H1 (cell line): ENCODE measurements around the gene GSTA2.

Source experiments
- CREB1 ChIP-seq: IDR thresholded peaks from 2 replicates; pipeline ENCODE4 v1.6.1; 2012; ENCODE audit warnings: inconsistent platforms
- EP300 ChIP-seq, 2 experiments: IDR thresholded peaks; 1 replicate in 1 of 2; 2 replicates in 1 of 2; pipeline ENCODE4 v1.6.1; 2011 to 2012; ENCODE audit warnings: low read depth in 2 of 2, low read length in 2 of 2, mild to moderate bottlenecking in 2 of 2, borderline replicate concordance in 1 of 2, inconsistent platforms in 1 of 2, moderate library complexity in 1 of 2
- EZH2 ChIP-seq: fragments of 200-600 bp; sonication (generic); IDR thresholded peaks from 2 replicates; pipeline ENCODE4 v1.7.1; 2012; ENCODE audit warnings: low read depth, mild to moderate bottlenecking, moderate library complexity, low read length, inconsistent platforms; ENCODE audit not compliant: severe bottlenecking
- POLR2A ChIP-seq, 2 experiments: IDR thresholded peaks; 1 replicate in 1 of 2; 2 replicates in 1 of 2; pipeline ENCODE4 v1.6.1; 2011; ENCODE audit warnings: low read depth in 2 of 2, low read length in 2 of 2, mild to moderate bottlenecking in 2 of 2; ENCODE audit errors: control extremely low read depth in 1 of 2
- SP1 ChIP-seq: IDR thresholded peaks from 2 replicates; pipeline ENCODE4 v1.6.1; 2011; ENCODE audit warnings: low read depth, low read length
- TF ChIP-seq, protein P1 (sequence below), 3 experiments: IDR thresholded peaks; 1 replicate in 2 of 3; 2 replicates in 1 of 3; pipeline versions ENCODE4 v1.5.1 to v1.6.1; 2011; ENCODE audit warnings: low read length in 3 of 3, mild to moderate bottlenecking in 3 of 3, inconsistent platforms in 2 of 3, low read depth in 1 of 3, moderate library complexity in 1 of 3; ENCODE audit not compliant: insufficient read depth in 1 of 3; ENCODE audit errors: control extremely low read depth in 1 of 3
- TF ChIP-seq, protein P2 (sequence below): IDR thresholded peaks from 2 replicates; pipeline ENCODE4 v1.6.1; 2012; ENCODE audit warnings: low read length, inconsistent platforms
- TF ChIP-seq, protein P3 (sequence below): IDR thresholded peaks from 2 replicates; pipeline ENCODE4 v1.6.1; 2011; ENCODE audit warnings: low read length, improper control_type of control experiment

DNA sequence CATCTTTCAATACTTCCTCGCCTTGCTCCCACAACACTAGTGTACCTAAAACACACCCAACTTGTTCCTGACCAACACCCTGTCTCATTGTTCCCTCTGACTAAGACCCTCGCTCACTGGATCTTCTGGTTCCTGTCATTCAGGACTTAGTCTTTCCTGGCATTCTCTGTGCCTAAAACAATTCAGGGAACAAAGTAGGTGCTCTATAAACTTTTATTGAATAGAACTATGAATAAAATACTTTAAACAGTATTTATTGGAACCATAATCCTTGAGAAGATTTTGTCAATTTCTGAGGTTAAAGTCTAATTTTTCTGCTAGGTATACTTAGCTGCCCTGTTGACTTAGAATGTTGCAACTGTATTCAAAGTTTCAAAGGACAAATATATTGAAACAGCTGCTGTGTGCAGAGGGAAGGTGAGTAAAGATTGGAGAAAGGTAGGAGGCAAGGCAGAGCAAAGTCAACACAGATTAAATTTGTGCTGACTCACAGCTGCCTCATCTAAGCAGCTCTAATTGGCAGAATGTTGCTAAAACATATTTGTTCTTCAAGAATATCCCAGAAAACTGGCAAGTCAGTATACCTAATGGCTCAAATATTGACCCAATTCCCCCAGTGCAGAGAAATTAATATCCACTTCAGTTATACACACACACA is 37.6 kb downstream of the GSTA2 start:
- TF ChIP-seq, protein P1, sequence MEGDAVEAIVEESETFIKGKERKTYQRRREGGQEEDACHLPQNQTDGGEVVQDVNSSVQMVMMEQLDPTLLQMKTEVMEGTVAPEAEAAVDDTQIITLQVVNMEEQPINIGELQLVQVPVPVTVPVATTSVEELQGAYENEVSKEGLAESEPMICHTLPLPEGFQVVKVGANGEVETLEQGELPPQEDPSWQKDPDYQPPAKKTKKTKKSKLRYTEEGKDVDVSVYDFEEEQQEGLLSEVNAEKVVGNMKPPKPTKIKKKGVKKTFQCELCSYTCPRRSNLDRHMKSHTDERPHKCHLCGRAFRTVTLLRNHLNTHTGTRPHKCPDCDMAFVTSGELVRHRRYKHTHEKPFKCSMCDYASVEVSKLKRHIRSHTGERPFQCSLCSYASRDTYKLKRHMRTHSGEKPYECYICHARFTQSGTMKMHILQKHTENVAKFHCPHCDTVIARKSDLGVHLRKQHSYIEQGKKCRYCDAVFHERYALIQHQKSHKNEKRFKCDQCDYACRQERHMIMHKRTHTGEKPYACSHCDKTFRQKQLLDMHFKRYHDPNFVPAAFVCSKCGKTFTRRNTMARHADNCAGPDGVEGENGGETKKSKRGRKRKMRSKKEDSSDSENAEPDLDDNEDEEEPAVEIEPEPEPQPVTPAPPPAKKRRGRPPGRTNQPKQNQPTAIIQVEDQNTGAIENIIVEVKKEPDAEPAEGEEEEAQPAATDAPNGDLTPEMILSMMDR (IDR thresholded peaks at IDR 0.05; ENCODE audit: control extremely low read depth in 1 of 3, insufficient read depth in 1 of 3, low read depth in 1 of 3, low read length in 3 of 3), result no peak
- no peak for TF ChIP-seq CREB1
- TF ChIP-seq, protein P2, sequence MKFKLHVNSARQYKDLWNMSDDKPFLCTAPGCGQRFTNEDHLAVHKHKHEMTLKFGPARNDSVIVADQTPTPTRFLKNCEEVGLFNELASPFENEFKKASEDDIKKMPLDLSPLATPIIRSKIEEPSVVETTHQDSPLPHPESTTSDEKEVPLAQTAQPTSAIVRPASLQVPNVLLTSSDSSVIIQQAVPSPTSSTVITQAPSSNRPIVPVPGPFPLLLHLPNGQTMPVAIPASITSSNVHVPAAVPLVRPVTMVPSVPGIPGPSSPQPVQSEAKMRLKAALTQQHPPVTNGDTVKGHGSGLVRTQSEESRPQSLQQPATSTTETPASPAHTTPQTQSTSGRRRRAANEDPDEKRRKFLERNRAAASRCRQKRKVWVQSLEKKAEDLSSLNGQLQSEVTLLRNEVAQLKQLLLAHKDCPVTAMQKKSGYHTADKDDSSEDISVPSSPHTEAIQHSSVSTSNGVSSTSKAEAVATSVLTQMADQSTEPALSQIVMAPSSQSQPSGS, result no peak
- no peak for TF ChIP-seq EP300 (IDR thresholded peaks at IDR 0.05; ENCODE audit: borderline replicate concordance in 1 of 2, low read depth in 2 of 2, low read length in 2 of 2)
- TF ChIP-seq SP1, result no peak
- TF ChIP-seq, protein P3, sequence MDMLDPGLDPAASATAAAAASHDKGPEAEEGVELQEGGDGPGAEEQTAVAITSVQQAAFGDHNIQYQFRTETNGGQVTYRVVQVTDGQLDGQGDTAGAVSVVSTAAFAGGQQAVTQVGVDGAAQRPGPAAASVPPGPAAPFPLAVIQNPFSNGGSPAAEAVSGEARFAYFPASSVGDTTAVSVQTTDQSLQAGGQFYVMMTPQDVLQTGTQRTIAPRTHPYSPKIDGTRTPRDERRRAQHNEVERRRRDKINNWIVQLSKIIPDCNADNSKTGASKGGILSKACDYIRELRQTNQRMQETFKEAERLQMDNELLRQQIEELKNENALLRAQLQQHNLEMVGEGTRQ, result no peak
- TF ChIP-seq POLR2A (IDR thresholded peaks at IDR 0.05; ENCODE audit: control extremely low read depth in 1 of 2, low read depth in 2 of 2, low read length in 2 of 2), result no peak
- no peak for TF ChIP-seq EZH2
